Measurements from ENCODE around the gene TBC1D14. TPM values are rescaled to one million over a fixed set of nuclear protein-coding genes. Genes with fewer than 3 reads are reported as not detected.
"Not testable (repeated sequence)": the region's sequence is repeated elsewhere in the genome, so short reads cannot be mapped to it uniquely, and the experiment has no call there.

TBC1D14 gene
- total RNA-seq, 4 donors from 2014 or later, result 54.7 to 101 (median 73.3) TPM

DNA sequence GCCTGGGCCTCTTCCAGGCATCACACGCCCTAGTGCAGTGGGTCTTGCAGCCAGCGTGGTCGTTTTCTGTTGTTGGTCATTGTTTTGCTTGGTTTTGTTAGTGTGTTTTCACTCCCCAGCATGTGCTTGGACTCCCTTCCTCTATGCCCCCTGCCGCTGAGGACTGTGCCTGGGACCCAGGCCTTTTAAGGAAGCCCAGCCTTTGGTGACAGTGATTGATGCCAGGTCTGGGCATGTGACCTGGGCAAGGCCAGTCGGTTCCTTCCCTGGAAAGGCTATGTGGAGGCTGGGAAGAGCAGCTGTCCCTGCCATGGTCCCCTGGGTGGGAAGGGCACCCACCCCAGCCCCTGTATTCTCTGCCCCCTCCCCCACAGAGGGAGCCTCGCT lies 167.1 kb downstream of the TBC1D14 start:
- intact Hi-C loops (cut with DNase I; ENCODE audit: low total_unique reads), result loop anchor here (10.0 kb wide), 2 partner anchors 172 to 352 kb away; partner anchors contain the start of gene TBC1D14
- DNase-seq (ENCODE audit: low spot score in 2 of 2), result peak in 1 of 2 donors; percentile 64
- no peak overlapping the region for H3K4me3 ChIP-seq (ENCODE audit: low read depth, poor library complexity, severe bottlenecking)
- 63 to 72% methylated on average over 5 to 6 of the region's 6 CpGs for WGBS, 2 donors
- TF ChIP-seq, protein P1, sequence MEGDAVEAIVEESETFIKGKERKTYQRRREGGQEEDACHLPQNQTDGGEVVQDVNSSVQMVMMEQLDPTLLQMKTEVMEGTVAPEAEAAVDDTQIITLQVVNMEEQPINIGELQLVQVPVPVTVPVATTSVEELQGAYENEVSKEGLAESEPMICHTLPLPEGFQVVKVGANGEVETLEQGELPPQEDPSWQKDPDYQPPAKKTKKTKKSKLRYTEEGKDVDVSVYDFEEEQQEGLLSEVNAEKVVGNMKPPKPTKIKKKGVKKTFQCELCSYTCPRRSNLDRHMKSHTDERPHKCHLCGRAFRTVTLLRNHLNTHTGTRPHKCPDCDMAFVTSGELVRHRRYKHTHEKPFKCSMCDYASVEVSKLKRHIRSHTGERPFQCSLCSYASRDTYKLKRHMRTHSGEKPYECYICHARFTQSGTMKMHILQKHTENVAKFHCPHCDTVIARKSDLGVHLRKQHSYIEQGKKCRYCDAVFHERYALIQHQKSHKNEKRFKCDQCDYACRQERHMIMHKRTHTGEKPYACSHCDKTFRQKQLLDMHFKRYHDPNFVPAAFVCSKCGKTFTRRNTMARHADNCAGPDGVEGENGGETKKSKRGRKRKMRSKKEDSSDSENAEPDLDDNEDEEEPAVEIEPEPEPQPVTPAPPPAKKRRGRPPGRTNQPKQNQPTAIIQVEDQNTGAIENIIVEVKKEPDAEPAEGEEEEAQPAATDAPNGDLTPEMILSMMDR (IDR thresholded peaks at IDR 0.05), result no peak
- no peak for TF ChIP-seq POLR2A (IDR thresholded peaks at IDR 0.05)

DNA sequence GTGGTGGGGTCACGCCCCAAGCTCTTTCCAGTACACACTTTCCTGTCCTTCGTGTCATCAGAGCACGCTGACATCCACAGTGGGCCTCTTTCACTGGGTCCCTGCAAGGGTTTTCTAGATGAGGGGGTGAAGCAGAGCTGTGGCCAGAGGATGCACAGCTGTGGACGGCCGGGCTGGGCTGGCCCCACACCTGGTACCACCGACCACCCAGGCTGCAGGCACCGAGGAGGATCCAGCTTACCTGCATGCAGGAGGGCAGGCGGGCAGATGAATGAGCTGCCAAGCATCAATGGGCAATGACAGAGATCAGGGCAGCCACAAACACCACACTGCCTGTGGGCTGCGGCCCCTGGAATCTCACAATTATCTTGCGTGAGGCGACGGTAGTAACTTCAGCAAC lies 167.7 kb downstream of the TBC1D14 start:
- intact Hi-C loops (cut with DNase I; ENCODE audit: low total_unique reads), result loop anchor here (10.0 kb wide), 2 partner anchors 173 to 353 kb away; partner anchors contain the start of gene TBC1D14
- 91 to 95% methylated on average over 12 of the region's 12 CpGs for WGBS, 2 donors
- DNase-seq (ENCODE audit: low spot score in 2 of 2), result peak in 1 of 2 donors; percentile 76
- TF ChIP-seq POLR2A (IDR thresholded peaks at IDR 0.05), result no peak
- TF ChIP-seq, protein P1 (IDR thresholded peaks at IDR 0.05), result no peak
- no peak overlapping the region for H3K4me3 ChIP-seq (ENCODE audit: low read depth, poor library complexity, severe bottlenecking)

DNA sequence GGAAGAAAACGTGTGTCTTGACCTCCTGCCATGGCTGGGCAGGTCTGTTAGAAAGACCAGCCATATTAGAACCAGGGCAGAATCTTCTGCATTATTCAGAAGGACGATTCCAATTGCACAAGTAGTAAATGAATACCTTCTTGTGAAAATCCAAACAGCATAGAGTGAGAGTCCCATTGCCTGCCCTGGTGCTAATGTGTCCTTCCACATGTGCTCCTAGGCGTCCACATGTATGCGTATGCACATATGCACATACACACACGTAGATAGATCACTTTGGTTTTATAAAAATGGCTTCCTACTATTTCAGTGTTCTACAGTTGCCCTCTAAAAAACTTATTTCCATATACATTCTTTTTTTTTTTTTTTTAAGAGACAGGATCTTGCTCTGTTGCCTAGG lies 168.4 kb downstream of the TBC1D14 start:
- DNase-seq (ENCODE audit: low spot score in 2 of 2), result no peak
- WGBS, 2 donors, result 80 to 91% methylated on average over 5 of the region's 5 CpGs
- H3K4me3 ChIP-seq (ENCODE audit: low read depth, poor library complexity, severe bottlenecking), result no peak overlapping the region
- intact Hi-C loops (cut with DNase I; ENCODE audit: low total_unique reads), result loop anchor here (10.0 kb wide), 2 partner anchors 173 to 353 kb away; partner anchors contain the start of gene TBC1D14
- TF ChIP-seq POLR2A (IDR thresholded peaks at IDR 0.05), result no peak

DNA sequence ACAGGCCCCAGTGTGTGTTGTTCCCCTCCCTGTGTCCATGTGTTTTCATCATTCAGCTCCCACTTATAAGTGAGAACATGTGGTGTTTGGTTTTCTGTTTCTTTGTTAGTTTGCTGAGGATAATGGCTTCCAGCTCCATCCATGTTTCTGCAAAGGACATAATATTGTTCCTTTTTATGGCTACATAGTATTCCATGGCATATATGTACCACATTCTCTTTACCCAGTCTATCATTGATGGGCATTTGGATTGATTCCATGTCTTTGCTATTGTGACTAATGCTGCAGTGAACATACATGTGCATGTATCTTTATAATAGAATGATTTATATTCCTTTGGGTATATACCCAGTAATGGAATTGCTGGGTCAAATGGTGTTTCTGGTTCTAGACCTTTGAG lies 169.9 kb downstream of the TBC1D14 start:
- DNase-seq (ENCODE audit: low spot score in 2 of 2); H3K4me3 ChIP-seq (ENCODE audit: low read depth, poor library complexity, severe bottlenecking): not testable (repeated sequence)
- intact Hi-C loops (cut with DNase I; ENCODE audit: low total_unique reads), result loop anchor here (10.0 kb wide), 2 partner anchors 175 to 355 kb away; partner anchors contain the start of gene TBC1D14

DNA sequence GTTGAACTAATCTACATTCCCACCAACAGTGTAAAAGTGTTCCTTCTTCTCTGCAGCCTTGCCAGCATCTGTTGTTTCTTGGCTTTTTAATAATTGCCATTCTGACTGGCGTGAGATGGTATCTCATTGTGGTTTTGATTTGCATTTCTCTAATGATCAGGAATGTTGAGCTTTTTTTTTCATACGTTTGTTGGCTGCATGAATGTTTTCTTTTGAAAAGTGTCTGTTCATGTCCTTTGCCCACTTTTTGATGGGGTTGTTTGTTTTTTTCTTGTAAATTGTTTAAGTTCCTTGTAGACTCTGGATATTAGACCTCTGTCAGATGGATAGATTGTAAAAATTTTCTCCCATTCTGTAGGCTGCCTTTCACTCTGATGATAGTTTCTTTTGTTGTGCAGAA lies 170.3 kb downstream of the TBC1D14 start:
- intact Hi-C loops (cut with DNase I; ENCODE audit: low total_unique reads), result loop anchor here (10.0 kb wide), 2 partner anchors 175 to 355 kb away; partner anchors contain the start of gene TBC1D14
- WGBS, 2 donors, result 45 to 51% methylated on average over 2 of the region's 2 CpGs
- H3K4me3 ChIP-seq (ENCODE audit: low read depth, poor library complexity, severe bottlenecking); DNase-seq (ENCODE audit: low spot score in 2 of 2): not testable (repeated sequence)

Other genes starting within 250 kb of the TBC1D14 start
- 10 to 100 TPM in 3 of 4 donors, 1 to 10 TPM in 1; 5.3 to 43.7 (median 15.7) TPM for gene S100P, start 215.9 kb upstream of the TBC1D14 start, total RNA-seq
- 10 to 100 TPM; 52.8 to 73.8 (median 69.1) TPM for gene MRFAP1L1, start 200.0 kb upstream of the TBC1D14 start, total RNA-seq
- 10 to 100 TPM; 17.9 to 24.3 (median 22.8) TPM for gene BLOC1S4, start 193.7 kb upstream of the TBC1D14 start, total RNA-seq
- gene KIAA0232, start 127.1 kb upstream of the TBC1D14 start, total RNA-seq, result 10 to 100 TPM; 19.2 to 52.1 (median 24.6) TPM
- gene TADA2B, start 133.5 kb downstream of the TBC1D14 start, total RNA-seq, result 10 to 100 TPM; 26.2 to 30.0 (median 27.2) TPM
- 10 to 100 TPM; 20.8 to 24.0 (median 21.6) TPM for gene GRPEL1, start 158.2 kb downstream of the TBC1D14 start, total RNA-seq

All from lower leg skin (tissue), 4 donors.